MM.1S (cell line): ENCODE results near the gene CHMP6.

ENCODE experiments used
- DNase-seq: peaks from one replicate; pipeline ENCODE4 v3.0.0-alpha.2; 2015
- H2AFZ ChIP-seq: fragments of 300-600 bp; sonication (generic); 2 replicates; pipeline ENCODE4 v1.6.0; 2016; ENCODE audit warnings: antibody characterized with exemption, low read length
- H3F3A ChIP-seq: fragments of 300-600 bp; sonication (generic); 2 replicates; pipeline ENCODE4 v1.6.1; 2016; ENCODE audit warnings: mild to moderate bottlenecking, antibody characterized with exemption, low read length, moderate library complexity, mixed read lengths; ENCODE audit not compliant: insufficient read depth
- H3K27ac ChIP-seq: fragments of 300-600 bp; sonication (generic); 2 replicates; pipeline ENCODE4 v1.5.1; 2016; ENCODE audit warnings: mild to moderate bottlenecking, low read length
- H3K27me3 ChIP-seq: fragments of 300-600 bp; sonication (generic); replicated peaks from 2 replicates; pipeline ENCODE4 v1.6.0; 2016; ENCODE audit warnings: low read length; ENCODE audit not compliant: insufficient read depth
- H3K36me3 ChIP-seq: fragments of 300-600 bp; sonication (generic); replicated peaks from 2 replicates; pipeline ENCODE4 v1.6.1; 2016; ENCODE audit warnings: mild to moderate bottlenecking, low read length, mixed read lengths; ENCODE audit not compliant: insufficient read depth
- H3K4me1 ChIP-seq: fragments of 300-600 bp; sonication (generic); 2 replicates; pipeline ENCODE4 v1.6.1; 2016; ENCODE audit warnings: low read length, mixed read lengths
- H3K4me2 ChIP-seq: fragments of 300-600 bp; sonication (generic); 2 replicates; pipeline ENCODE4 v1.6.0; 2016; ENCODE audit warnings: low read depth, low read length
- H3K4me3 ChIP-seq: fragments of 300-600 bp; sonication (generic); 2 replicates; pipeline ENCODE4 v1.5.1; 2016; ENCODE audit warnings: low read length, mixed read lengths
- H3K79me2 ChIP-seq: fragments of 300-600 bp; sonication (generic); 2 replicates; pipeline ENCODE4 v1.6.1; 2016; ENCODE audit warnings: mixed run types, low read length, mixed read lengths
- H3K9ac ChIP-seq: fragments of 300-600 bp; sonication (generic); 2 replicates; pipeline ENCODE4 v1.6.1; 2016; ENCODE audit warnings: low read length, mixed read lengths
- H3K9me2 ChIP-seq: fragments of 300-600 bp; sonication (generic); replicated peaks from 2 replicates; pipeline ENCODE4 v1.6.1; 2016; ENCODE audit warnings: mild to moderate bottlenecking, low read length, mixed read lengths; ENCODE audit not compliant: insufficient read depth
- H3K9me3 ChIP-seq: fragments of 300-600 bp; sonication (generic); replicated peaks from 2 replicates; pipeline ENCODE4 v1.6.1; 2016; ENCODE audit warnings: mild to moderate bottlenecking, low read length, mixed read lengths; ENCODE audit not compliant: insufficient read depth
- H4K20me1 ChIP-seq: fragments of 300-600 bp; sonication (generic); 2 replicates; pipeline ENCODE4 v1.6.1; 2016; ENCODE audit warnings: mild to moderate bottlenecking, low read length, moderate library complexity, mixed read lengths; ENCODE audit not compliant: insufficient read depth
- EZH2 ChIP-seq: fragments of 300-600 bp; sonication (generic); optimal IDR thresholded peaks from 2 replicates; pipeline ENCODE3; 2017; ENCODE audit warnings: low read depth, mild to moderate bottlenecking, antibody characterized with exemption, low read length, mixed read lengths
- EZH2phosphoT487 ChIP-seq: fragments of 300-600 bp; sonication (generic); IDR thresholded peaks from 2 replicates; pipeline ENCODE4 v1.6.1; 2018; ENCODE audit warnings: antibody characterized with exemption, low read length
- TF ChIP-seq, protein P1 (sequence below): fragments of 300-600 bp; sonication (generic); IDR thresholded peaks from 2 replicates; pipeline ENCODE4 v1.5.1; 2016; ENCODE audit warnings: antibody characterized with exemption, low read length, mixed read lengths

Gene CHMP6

DNA sequence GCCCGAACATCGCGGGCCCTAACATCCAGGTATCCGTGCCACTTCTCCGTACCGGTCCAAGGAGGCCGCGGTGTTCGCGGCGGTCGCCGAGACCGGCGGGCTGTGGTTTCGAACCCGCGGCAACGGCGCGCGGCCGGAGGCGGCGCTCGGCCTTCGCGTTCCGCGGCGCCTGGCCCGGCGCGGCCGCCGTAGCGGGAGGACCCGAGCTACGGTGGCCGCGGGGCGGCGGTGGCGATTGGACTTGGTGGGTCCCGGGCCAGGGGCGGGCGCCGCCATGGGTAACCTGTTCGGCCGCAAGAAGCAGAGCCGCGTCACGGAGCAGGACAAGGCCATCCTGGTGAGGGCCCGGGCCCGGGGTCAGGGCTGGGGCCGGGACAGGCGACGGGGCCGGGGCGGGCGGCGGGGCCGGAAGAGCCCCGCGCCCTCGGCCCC is at the start of gene CHMP6:
Gene CHMP6 (plus strand): TSS at position 197 of the 432 bp plus-strand sequence. CDS start 78 bp downstream, at position 275.
- TF ChIP-seq, protein P1, sequence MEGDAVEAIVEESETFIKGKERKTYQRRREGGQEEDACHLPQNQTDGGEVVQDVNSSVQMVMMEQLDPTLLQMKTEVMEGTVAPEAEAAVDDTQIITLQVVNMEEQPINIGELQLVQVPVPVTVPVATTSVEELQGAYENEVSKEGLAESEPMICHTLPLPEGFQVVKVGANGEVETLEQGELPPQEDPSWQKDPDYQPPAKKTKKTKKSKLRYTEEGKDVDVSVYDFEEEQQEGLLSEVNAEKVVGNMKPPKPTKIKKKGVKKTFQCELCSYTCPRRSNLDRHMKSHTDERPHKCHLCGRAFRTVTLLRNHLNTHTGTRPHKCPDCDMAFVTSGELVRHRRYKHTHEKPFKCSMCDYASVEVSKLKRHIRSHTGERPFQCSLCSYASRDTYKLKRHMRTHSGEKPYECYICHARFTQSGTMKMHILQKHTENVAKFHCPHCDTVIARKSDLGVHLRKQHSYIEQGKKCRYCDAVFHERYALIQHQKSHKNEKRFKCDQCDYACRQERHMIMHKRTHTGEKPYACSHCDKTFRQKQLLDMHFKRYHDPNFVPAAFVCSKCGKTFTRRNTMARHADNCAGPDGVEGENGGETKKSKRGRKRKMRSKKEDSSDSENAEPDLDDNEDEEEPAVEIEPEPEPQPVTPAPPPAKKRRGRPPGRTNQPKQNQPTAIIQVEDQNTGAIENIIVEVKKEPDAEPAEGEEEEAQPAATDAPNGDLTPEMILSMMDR: no peak
- TF ChIP-seq EZH2phosphoT487 (no peak), EZH2 (no peak)
- H3K27ac ChIP-seq: no peak within 1 kb of the TSS
- H3K9ac ChIP-seq: peak within 1 kb of the TSS; percentile 62
- peak within 1 kb of the TSS; percentile 81 for H3K4me2 ChIP-seq
- peaks cover 20% of the 10 kb centered on the region for H3K79me2 ChIP-seq
- H3K9me3 ChIP-seq: no peaks in the 10 kb centered on the region
- H3K9me2 ChIP-seq: no peaks in the 10 kb centered on the region
- H3K4me1 ChIP-seq: peaks cover 8% of the 10 kb centered on the region
- H3K4me3 ChIP-seq: peak within 1 kb of the TSS; percentile 71
- DNase-seq: peak; percentile 73
- H3K36me3 ChIP-seq: no peaks in the 10 kb centered on the region; the same call in 1 of the 2 replicates
- H3K27me3 ChIP-seq: peaks cover 17% of the 10 kb centered on the region
- H3F3A ChIP-seq: no peaks in the 10 kb centered on the region
- peak within 1 kb of the TSS; percentile 86 for H2AFZ ChIP-seq
- no peaks in the 10 kb centered on the region for H4K20me1 ChIP-seq

DNA sequence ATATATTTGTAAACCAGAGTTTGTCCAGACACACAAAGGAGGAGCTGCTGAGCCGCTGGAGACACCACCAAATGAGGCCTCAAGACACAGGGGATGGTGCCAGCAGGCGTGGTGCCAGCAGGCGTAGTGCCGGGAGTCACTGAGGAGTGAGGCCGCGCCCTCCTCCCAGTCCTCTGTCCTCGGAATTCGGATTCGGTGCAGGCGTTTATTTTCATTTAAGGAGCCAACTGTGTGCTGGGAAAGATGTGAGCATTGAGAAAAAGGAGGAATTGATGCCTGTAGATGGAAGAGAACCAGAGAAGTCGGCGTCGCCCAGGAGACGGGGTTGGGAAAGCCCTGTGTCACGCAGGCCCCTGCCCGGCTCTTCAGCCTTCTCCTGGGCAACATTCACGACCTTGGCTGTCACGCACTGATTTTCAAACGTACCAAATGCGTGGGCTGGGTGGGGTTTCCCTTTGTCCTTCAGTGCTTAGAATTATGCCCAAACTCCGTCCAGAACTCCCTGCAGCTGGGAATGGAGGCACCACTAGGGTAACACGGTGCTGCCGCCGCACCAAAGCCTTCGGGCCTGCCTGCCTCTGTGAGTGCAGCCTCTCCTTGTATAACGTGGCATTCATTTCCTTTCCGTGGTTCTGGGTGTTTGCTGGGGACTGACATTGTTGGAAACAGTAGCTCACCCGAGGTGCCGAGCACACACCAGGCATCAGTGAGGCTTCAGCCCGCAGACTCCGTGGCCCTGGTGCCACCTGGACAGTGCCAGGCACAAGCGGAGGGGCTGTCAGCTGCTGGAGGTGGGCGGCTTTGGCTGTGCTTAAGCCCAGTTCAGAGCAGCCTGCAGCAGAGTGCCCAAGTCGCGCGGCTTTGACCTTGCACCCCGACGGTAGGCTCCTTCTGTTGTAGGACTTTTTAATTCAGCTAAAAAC is 49.0 kb upstream of the CHMP6 start:
- Histone ChIP-seq H4K20me1 (no peaks in the 10 kb centered on the region), H3K36me3 (no peaks in the 10 kb centered on the region), H3K79me2 (no peaks in the 10 kb centered on the region), H3K9me3 (no peaks in the 10 kb centered on the region), H3K4me2 (no peak overlapping the region), H3F3A (no peaks in the 10 kb centered on the region), H3K4me1 (no peaks in the 10 kb centered on the region), H3K4me3 (no peak overlapping the region), H2AFZ (no peak overlapping the region), H3K27me3 (no peaks in the 10 kb centered on the region), H3K27ac (no peak overlapping the region), H3K9ac (no peak overlapping the region), H3K9me2 (no peaks in the 10 kb centered on the region)
- TF ChIP-seq EZH2phosphoT487: no peak
- no peak for TF ChIP-seq EZH2
- TF ChIP-seq, protein P1: no peak
- DNase-seq: no peak

- H4K20me1 ChIP-seq: no peaks in the 10 kb centered on the region
- TF ChIP-seq, protein P1: no peak
- TF ChIP-seq EZH2phosphoT487 (no peak), EZH2 (no peak)
- no peak overlapping the region for H3K27ac ChIP-seq
- H3K27me3 ChIP-seq: no peaks in the 10 kb centered on the region
- H3K9me2 ChIP-seq: no peaks in the 10 kb centered on the region
- no peaks in the 10 kb centered on the region for H3K79me2 ChIP-seq
- no peak overlapping the region for H3K9ac ChIP-seq
- H3K9me3 ChIP-seq: no peaks in the 10 kb centered on the region
- no peak overlapping the region for H3K4me2 ChIP-seq
- H3K36me3 ChIP-seq: no peaks in the 10 kb centered on the region
- no peak overlapping the region for H2AFZ ChIP-seq
- DNase-seq: no peak
- no peaks in the 10 kb centered on the region for H3F3A ChIP-seq
- no peak overlapping the region for H3K4me3 ChIP-seq
- no peaks in the 10 kb centered on the region for H3K4me1 ChIP-seq
These were observed 48.1 kb upstream of the CHMP6 start for GRCh38 chr17:80943346-80944145.
